ENCODE measurements around the gene BLOC1S4. TPM values are rescaled to one million over a fixed set of nuclear protein-coding genes. Genes with fewer than 3 reads are reported as not detected.

BLOC1S4 gene
- total RNA-seq, 1 experiment from 2014 or later: 15.7 TPM

DNA sequence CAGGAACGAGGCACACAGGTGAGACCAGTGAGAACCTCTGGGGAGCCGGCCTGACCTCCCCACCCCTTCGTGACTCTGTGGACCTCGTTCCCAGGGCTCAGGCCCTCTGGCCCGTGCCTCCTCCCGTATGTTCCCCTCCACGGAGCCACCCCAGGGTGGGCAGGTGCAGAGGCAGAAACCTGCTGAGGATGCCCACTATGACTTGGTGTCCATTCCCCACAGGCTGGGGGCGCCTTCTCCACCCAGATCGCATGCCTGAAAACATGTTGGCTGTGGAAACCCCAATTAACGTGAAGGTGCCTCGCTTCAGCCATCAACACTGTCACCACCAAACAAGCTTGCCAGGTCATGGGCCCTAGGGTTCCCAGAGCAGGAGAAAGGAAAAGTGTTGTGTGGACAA lies 27.0 kb downstream of the BLOC1S4 start (continued):
- TF ChIP-seq, protein P1, sequence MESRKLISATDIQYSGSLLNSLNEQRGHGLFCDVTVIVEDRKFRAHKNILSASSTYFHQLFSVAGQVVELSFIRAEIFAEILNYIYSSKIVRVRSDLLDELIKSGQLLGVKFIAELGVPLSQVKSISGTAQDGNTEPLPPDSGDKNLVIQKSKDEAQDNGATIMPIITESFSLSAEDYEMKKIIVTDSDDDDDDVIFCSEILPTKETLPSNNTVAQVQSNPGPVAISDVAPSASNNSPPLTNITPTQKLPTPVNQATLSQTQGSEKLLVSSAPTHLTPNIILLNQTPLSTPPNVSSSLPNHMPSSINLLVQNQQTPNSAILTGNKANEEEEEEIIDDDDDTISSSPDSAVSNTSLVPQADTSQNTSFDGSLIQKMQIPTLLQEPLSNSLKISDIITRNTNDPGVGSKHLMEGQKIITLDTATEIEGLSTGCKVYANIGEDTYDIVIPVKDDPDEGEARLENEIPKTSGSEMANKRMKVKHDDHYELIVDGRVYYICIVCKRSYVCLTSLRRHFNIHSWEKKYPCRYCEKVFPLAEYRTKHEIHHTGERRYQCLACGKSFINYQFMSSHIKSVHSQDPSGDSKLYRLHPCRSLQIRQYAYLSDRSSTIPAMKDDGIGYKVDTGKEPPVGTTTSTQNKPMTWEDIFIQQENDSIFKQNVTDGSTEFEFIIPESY (IDR thresholded peaks at IDR 0.05; ENCODE audit: extremely low read depth, insufficient replicate concordance, low read length): no peak
- TF ChIP-seq EGR1 (IDR thresholded peaks at IDR 0.05; ENCODE audit: low read depth): no peak

DNA sequence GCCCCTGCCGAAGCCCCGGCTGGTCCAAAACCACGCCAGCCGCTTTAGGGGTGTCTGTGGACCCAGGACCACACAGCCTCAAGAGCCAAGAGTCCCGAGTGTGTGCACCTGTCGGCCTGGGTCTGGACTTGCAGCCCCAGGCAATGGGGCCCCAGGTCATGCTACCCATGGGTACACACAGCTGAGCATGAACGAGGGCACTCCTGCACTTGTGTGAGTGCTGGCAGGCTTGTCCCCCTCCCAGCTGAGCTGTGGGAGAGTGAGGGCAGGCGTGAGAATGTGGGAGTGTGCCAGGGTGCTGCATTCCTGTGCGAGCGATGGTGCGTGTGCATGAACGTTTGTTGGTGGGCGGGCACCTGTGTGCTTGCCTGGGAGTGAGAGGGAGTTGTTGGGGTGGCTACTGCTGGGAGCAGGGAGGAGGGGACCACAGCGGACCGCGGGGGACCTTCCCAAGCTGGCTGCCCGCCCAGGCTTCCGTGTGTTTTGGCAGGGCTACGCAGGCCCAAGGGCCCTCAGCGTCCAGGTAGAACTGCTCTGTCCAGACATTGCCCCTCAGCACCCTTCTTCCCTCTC lies 30.8 kb downstream of the BLOC1S4 start:
- H2AFZ ChIP-seq (ENCODE audit: low read depth, low read length, poor library complexity, severe bottlenecking): no peak overlapping the region
- TF ChIP-seq FOSL1 (IDR thresholded peaks at IDR 0.05; ENCODE audit: low read depth): no peak
- TF ChIP-seq, protein P2, sequence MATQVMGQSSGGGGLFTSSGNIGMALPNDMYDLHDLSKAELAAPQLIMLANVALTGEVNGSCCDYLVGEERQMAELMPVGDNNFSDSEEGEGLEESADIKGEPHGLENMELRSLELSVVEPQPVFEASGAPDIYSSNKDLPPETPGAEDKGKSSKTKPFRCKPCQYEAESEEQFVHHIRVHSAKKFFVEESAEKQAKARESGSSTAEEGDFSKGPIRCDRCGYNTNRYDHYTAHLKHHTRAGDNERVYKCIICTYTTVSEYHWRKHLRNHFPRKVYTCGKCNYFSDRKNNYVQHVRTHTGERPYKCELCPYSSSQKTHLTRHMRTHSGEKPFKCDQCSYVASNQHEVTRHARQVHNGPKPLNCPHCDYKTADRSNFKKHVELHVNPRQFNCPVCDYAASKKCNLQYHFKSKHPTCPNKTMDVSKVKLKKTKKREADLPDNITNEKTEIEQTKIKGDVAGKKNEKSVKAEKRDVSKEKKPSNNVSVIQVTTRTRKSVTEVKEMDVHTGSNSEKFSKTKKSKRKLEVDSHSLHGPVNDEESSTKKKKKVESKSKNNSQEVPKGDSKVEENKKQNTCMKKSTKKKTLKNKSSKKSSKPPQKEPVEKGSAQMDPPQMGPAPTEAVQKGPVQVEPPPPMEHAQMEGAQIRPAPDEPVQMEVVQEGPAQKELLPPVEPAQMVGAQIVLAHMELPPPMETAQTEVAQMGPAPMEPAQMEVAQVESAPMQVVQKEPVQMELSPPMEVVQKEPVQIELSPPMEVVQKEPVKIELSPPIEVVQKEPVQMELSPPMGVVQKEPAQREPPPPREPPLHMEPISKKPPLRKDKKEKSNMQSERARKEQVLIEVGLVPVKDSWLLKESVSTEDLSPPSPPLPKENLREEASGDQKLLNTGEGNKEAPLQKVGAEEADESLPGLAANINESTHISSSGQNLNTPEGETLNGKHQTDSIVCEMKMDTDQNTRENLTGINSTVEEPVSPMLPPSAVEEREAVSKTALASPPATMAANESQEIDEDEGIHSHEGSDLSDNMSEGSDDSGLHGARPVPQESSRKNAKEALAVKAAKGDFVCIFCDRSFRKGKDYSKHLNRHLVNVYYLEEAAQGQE (IDR thresholded peaks at IDR 0.05; ENCODE audit: low read depth): no peak
- TF ChIP-seq ZNF274 (IDR thresholded peaks at IDR 0.05; ENCODE audit: low read depth, low read length): no peak
- no peak for TF ChIP-seq YY1 (IDR thresholded peaks at IDR 0.05; ENCODE audit: extremely low read depth, insufficient replicate concordance, low read depth, low read length)
- TF ChIP-seq, protein P3, sequence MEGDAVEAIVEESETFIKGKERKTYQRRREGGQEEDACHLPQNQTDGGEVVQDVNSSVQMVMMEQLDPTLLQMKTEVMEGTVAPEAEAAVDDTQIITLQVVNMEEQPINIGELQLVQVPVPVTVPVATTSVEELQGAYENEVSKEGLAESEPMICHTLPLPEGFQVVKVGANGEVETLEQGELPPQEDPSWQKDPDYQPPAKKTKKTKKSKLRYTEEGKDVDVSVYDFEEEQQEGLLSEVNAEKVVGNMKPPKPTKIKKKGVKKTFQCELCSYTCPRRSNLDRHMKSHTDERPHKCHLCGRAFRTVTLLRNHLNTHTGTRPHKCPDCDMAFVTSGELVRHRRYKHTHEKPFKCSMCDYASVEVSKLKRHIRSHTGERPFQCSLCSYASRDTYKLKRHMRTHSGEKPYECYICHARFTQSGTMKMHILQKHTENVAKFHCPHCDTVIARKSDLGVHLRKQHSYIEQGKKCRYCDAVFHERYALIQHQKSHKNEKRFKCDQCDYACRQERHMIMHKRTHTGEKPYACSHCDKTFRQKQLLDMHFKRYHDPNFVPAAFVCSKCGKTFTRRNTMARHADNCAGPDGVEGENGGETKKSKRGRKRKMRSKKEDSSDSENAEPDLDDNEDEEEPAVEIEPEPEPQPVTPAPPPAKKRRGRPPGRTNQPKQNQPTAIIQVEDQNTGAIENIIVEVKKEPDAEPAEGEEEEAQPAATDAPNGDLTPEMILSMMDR (IDR thresholded peaks at IDR 0.05 in 2 of 3, conservative IDR thresholded peaks at IDR 0.05 in 1 of 3; ENCODE audit: borderline replicate concordance in 1 of 3, insufficient read depth in 1 of 3, low read depth in 2 of 3, low read length in 2 of 3): no peak
- no peak for TF ChIP-seq POLR2AphosphoS5 (IDR thresholded peaks at IDR 0.05; ENCODE audit: low read depth, low read length)
- TF ChIP-seq, protein P1 (IDR thresholded peaks at IDR 0.05; ENCODE audit: extremely low read depth, insufficient replicate concordance, low read length): no peak
- TF ChIP-seq JUND (IDR thresholded peaks at IDR 0.05): no peak
- TF ChIP-seq SIN3A (IDR thresholded peaks at IDR 0.05; ENCODE audit: low read depth): no peak
- no peak for TF ChIP-seq SRF (IDR thresholded peaks at IDR 0.05; ENCODE audit: low read depth)
- no peak for TF ChIP-seq CEBPB (IDR thresholded peaks at IDR 0.05; ENCODE audit: low read depth)
- no peak for TF ChIP-seq ZFX (IDR thresholded peaks at IDR 0.05)
- TF ChIP-seq EZH2phosphoT487 (IDR thresholded peaks at IDR 0.05; ENCODE audit: borderline replicate concordance): no peak
- TF ChIP-seq TCF7L2 (IDR thresholded peaks at IDR 0.05; ENCODE audit: borderline replicate concordance, extremely low read depth, insufficient read depth, insufficient read length): no peak

More for the DNA sequence above, 30.8 kb downstream of the BLOC1S4 start:
- no peaks in the 10 kb centered on the region for H4K20me1 ChIP-seq (ENCODE audit: insufficient read depth)
- DNase-seq (ENCODE audit: low read depth, low spot score) (no peak), ATAC-seq (no peak)
- BruUV-seq (replicated peaks): no TSS peak
- H3K4me2 ChIP-seq (ENCODE audit: low read length): no peak overlapping the region
- H3K9ac ChIP-seq (ENCODE audit: low read length): no peak overlapping the region
- H3K27ac ChIP-seq (ENCODE audit: low read depth, low read length): no peak overlapping the region
- no peaks in the 10 kb centered on the region for H3K79me2 ChIP-seq (ENCODE audit: insufficient read depth, low read length)
- ChIA-PET POLR2A (no interaction called here), CTCF (no interaction called here), RAD21 (ENCODE audit: low non-redundant PET in 1 of 2, low total read pairs in 2 of 2, uncharacterized antibody in 2 of 2, unreplicated experiment in 2 of 2) (no interaction called here)
- no peaks in the 10 kb centered on the region for H3K9me2 ChIP-seq (ENCODE audit: insufficient read depth)
- H3K27me3 ChIP-seq (ENCODE audit: insufficient read depth, low read length): no peaks in the 10 kb centered on the region
- H3K4me1 ChIP-seq (ENCODE audit: control insufficient read depth in 1 of 2, insufficient read depth in 2 of 2, low read length in 2 of 2): peaks cover 28 to 52% of the 10 kb centered on the region in 2 experiments
- H3K4me3 ChIP-seq (replicated peaks in 1 of 2; ENCODE audit: low read depth in 1 of 2, low read length in 2 of 2): no peak overlapping the region
- no peaks in the 10 kb centered on the region for H3K9me3 ChIP-seq (ENCODE audit: control insufficient read depth in 1 of 2, insufficient read depth in 1 of 2, low read depth in 1 of 2, low read length in 2 of 2)
- intact Hi-C loops (cut with micrococcal nuclease): no loop called here
- no peaks in the 10 kb centered on the region for H3K36me3 ChIP-seq (ENCODE audit: control insufficient read depth in 1 of 2, insufficient read depth in 2 of 2, low read length in 2 of 2)
